H9 (cell line): ENCODE measurements around the gene ZDHHC3. TPM values are rescaled to one million over a fixed set of nuclear protein-coding genes. Genes with fewer than 3 reads are reported as not detected.

ENCODE experiments used
- DNase-seq: peaks from one replicate; pipeline ENCODE4 v3.0.0-alpha.2; 2017
- H2AFZ ChIP-seq: one replicate; pipeline ENCODE4 v1.6.1; 2013; ENCODE audit warnings: mild to moderate bottlenecking, low read length, control low read depth, moderate library complexity
- H2AK5ac ChIP-seq: 2 replicates; pipeline ENCODE4 v1.6.1; 2013; ENCODE audit warnings: low read length, control low read depth, mixed read lengths; ENCODE audit not compliant: insufficient read length
- H2BK120ac ChIP-seq: one replicate; pipeline ENCODE4 v1.6.1; 2013; ENCODE audit warnings: low read depth, mild to moderate bottlenecking, low read length, control low read depth, inconsistent platforms; ENCODE audit not compliant: poor library complexity, severe bottlenecking
- H2BK12ac ChIP-seq: 2 replicates; pipeline ENCODE4 v1.6.1; 2013; ENCODE audit warnings: low read length, control low read depth, mixed read lengths, low read depth; ENCODE audit not compliant: insufficient read length
- H2BK15ac ChIP-seq: 2 replicates; pipeline ENCODE4 v1.6.1; 2013; ENCODE audit warnings: low read depth, low read length, control low read depth
- H2BK20ac ChIP-seq: one replicate; pipeline ENCODE4 v1.6.1; 2013; ENCODE audit warnings: low read depth, mild to moderate bottlenecking, low read length, control low read depth, inconsistent platforms; ENCODE audit not compliant: poor library complexity, severe bottlenecking
- H2BK5ac ChIP-seq: 2 replicates; pipeline ENCODE4 v1.6.1; 2013; ENCODE audit warnings: low read length, control low read depth, mixed read lengths; ENCODE audit not compliant: insufficient read length
- H3K14ac ChIP-seq: 2 replicates; pipeline ENCODE4 v1.6.1; 2013; ENCODE audit warnings: low read length, control low read depth; ENCODE audit not compliant: insufficient read depth
- H3K18ac ChIP-seq: 2 replicates; pipeline ENCODE4 v1.6.1; 2013; ENCODE audit warnings: low read depth, mild to moderate bottlenecking, mixed read lengths, low read length, control low read depth; ENCODE audit not compliant: insufficient read length
- H3K23ac ChIP-seq: 2 replicates; pipeline ENCODE4 v1.6.1; 2013; ENCODE audit warnings: low read length, control low read depth, mixed read lengths, low read depth; ENCODE audit not compliant: insufficient read length
- H3K23me2 ChIP-seq: 2 replicates; pipeline ENCODE4 v1.6.1; 2013; ENCODE audit warnings: low read depth, mild to moderate bottlenecking, mixed read lengths, low read length, control low read depth; ENCODE audit not compliant: insufficient read length, poor library complexity, severe bottlenecking
- H3K27ac ChIP-seq: 2 replicates; pipeline ENCODE4 v1.5.1; 2013; ENCODE audit warnings: low read length, control low read depth, mixed read lengths, low read depth; ENCODE audit not compliant: insufficient read length
- H3K27me3 ChIP-seq: 2 replicates; pipeline ENCODE4 v1.6.1; 2013; ENCODE audit warnings: low read length, control low read depth, inconsistent platforms; ENCODE audit not compliant: insufficient read depth
- H3K4ac ChIP-seq: 2 replicates; pipeline ENCODE4 v1.6.1; 2013; ENCODE audit warnings: low read depth, mild to moderate bottlenecking, control low read depth, inconsistent platforms, low read length, moderate library complexity
- H3K4me1 ChIP-seq: 2 replicates; pipeline ENCODE4 v1.6.1; 2013; ENCODE audit warnings: low read length, control low read depth, inconsistent platforms; ENCODE audit not compliant: insufficient read depth
- H3K4me2 ChIP-seq: 2 replicates; pipeline ENCODE4 v1.6.1; 2013; ENCODE audit warnings: low read length, control low read depth, mixed read lengths; ENCODE audit not compliant: insufficient read length, insufficient read depth
- H3K56ac ChIP-seq: 2 replicates; pipeline ENCODE4 v1.6.1; 2013; ENCODE audit warnings: low read depth, mild to moderate bottlenecking, mixed read lengths, low read length, control low read depth; ENCODE audit not compliant: insufficient read length
- H3K79me1 ChIP-seq: 2 replicates; pipeline ENCODE4 v1.6.1; 2013; ENCODE audit warnings: low read depth, mild to moderate bottlenecking, moderate library complexity, low read length, control low read depth, inconsistent platforms; ENCODE audit not compliant: insufficient read depth, poor library complexity, severe bottlenecking
- H3K79me2 ChIP-seq: 2 replicates; pipeline ENCODE4 v1.6.1; 2013; ENCODE audit warnings: low read length, control low read depth, inconsistent platforms; ENCODE audit not compliant: insufficient read depth
- H3K9ac ChIP-seq: 2 replicates; pipeline ENCODE4 v1.6.1; 2013; ENCODE audit warnings: low read length, control low read depth, mixed read lengths; ENCODE audit not compliant: insufficient read length; ENCODE audit errors: extremely low read depth
- H3K9me3 ChIP-seq: one replicate; pipeline ENCODE4 v1.6.1; 2013; ENCODE audit warnings: low read depth, low read length, inconsistent platforms; ENCODE audit not compliant: control insufficient read depth
- H3T11ph ChIP-seq: one replicate; pipeline ENCODE4 v1.6.1; 2013; ENCODE audit warnings: mild to moderate bottlenecking, low read length, control low read depth, inconsistent platforms
- H4K20me1 ChIP-seq: one replicate; pipeline ENCODE4 v1.6.1; 2013; ENCODE audit not compliant: control insufficient read depth, insufficient read length, insufficient read depth
- H4K5ac ChIP-seq: 2 replicates; pipeline ENCODE4 v1.6.1; 2013; ENCODE audit warnings: low read depth, mild to moderate bottlenecking, mixed read lengths, low read length, control low read depth; ENCODE audit not compliant: insufficient read length
- H4K8ac ChIP-seq: replicated peaks from 2 replicates; pipeline ENCODE4 v1.6.1; 2013; ENCODE audit warnings: low read length, control low read depth, mixed read lengths, low read depth; ENCODE audit not compliant: insufficient read length
- H4K91ac ChIP-seq: 2 replicates; pipeline ENCODE4 v1.6.1; 2013; ENCODE audit warnings: low read depth, mild to moderate bottlenecking, moderate library complexity, mixed read lengths, low read length, control low read depth; ENCODE audit not compliant: insufficient read length
- H3K27ac Mint-ChIP-seq, 3 experiments: 2 replicates in 2 of 3; 3 replicates in 1 of 3; pipeline ENCODE4 v1.8.0; 2020 to 2021; ENCODE audit warnings: mixed read lengths in 3 of 3, mild to moderate bottlenecking in 1 of 3, moderate library complexity in 1 of 3
- H3K27me3 Mint-ChIP-seq: 2 replicates; pipeline ENCODE4 v1.8.0; 2021; ENCODE audit warnings: low read depth, mild to moderate bottlenecking, moderate library complexity, mixed read lengths
- H3K36me3 Mint-ChIP-seq, 3 experiments: 2 replicates in 2 of 3; 3 replicates in 1 of 3; pipeline ENCODE4 v1.8.0; 2020 to 2021; ENCODE audit warnings: low read depth in 3 of 3, mixed read lengths in 3 of 3; ENCODE audit not compliant: insufficient read depth in 1 of 3
- H3K4me1 Mint-ChIP-seq, 2 experiments: 2 replicates each; pipeline ENCODE4 v1.8.0; 2020; ENCODE audit warnings: mixed read lengths in 2 of 2
- H3K4me3 Mint-ChIP-seq, 2 experiments: 2 replicates in 1 of 2; 3 replicates in 1 of 2; pipeline ENCODE4 v1.8.0; 2020 to 2021; ENCODE audit warnings: mild to moderate bottlenecking in 2 of 2, mixed read lengths in 2 of 2, moderate library complexity in 1 of 2
- H3K9me3 Mint-ChIP-seq, 2 experiments: 2 replicates in 1 of 2; 3 replicates in 1 of 2; pipeline ENCODE4 v1.8.0; 2020; ENCODE audit warnings: mild to moderate bottlenecking in 2 of 2, mixed read lengths in 2 of 2, moderate library complexity in 1 of 2
- WGBS: extraction: QIAGEN DNeasy Blood & Tissue Kit; methylation state at CpG from one replicate; pipeline ENCODE4 v1.1.7; 2013; ENCODE audit warnings: missing lambda C conversion rate, low lambda C conversion rate, mixed read lengths; ENCODE audit not compliant: insufficient read length; ENCODE audit errors: extremely low coverage; 5-methylcytosine and 5-hydroxymethylcytosine counted together
- total RNA-seq: library from RNA; stranded (reverse); gene quantifications from 2 replicates; pipeline ENCODE4 v1.2.1, GENCODE V29; 2021
- TF ChIP-seq, protein P1 (sequence below): fragments of 200-600 bp; sonication (generic); conservative IDR thresholded peaks from 3 replicates; pipeline ENCODE4 v1.8.0; 2021; ENCODE audit warnings: antibody characterized with exemption, mild to moderate bottlenecking

Gene ZDHHC3
- total RNA-seq, 1 experiment from 2014 or later: 71.3 TPM

GRCh38 chr3:44918087-44918486 lies 57.9 kb downstream of the ZDHHC3 start:
- no peak for DNase-seq
- Mint-ChIP-seq H3K27me3 (no peaks in the 10 kb centered on the region), H3K4me1 (peaks cover 7 to 10% of the 10 kb centered on the region in 2 experiments), H3K9me3 (no peaks in the 10 kb centered on the region), H3K4me3 (no peak overlapping the region), H3K27ac (no peak overlapping the region), H3K36me3 (peaks cover 0 to 21% (median 2%) of the 10 kb centered on the region in 3 experiments; a peak in 3 of 7 replicates)
- WGBS: no CpG with 5 or more reads among the region's 12 CpGs
- H2BK12ac ChIP-seq: no peak overlapping the region
- H3K18ac ChIP-seq: no peak overlapping the region
- no peak overlapping the region for H4K8ac ChIP-seq
- no peaks in the 10 kb centered on the region for H4K20me1 ChIP-seq
- no peaks in the 10 kb centered on the region for H3K79me2 ChIP-seq
- H2BK120ac ChIP-seq: no peak overlapping the region
- no peak overlapping the region for H3K4me2 ChIP-seq
- H2AK5ac ChIP-seq: no peak overlapping the region
- H3K27ac ChIP-seq: no peak overlapping the region
- no peak overlapping the region for H4K91ac ChIP-seq
- H3K23me2 ChIP-seq: no peaks in the 10 kb centered on the region
- no peak overlapping the region for H3K4ac ChIP-seq
- no peak overlapping the region for H3K14ac ChIP-seq
- H3K9ac ChIP-seq: no peak overlapping the region
- H2BK5ac ChIP-seq: no peak overlapping the region
- no peak overlapping the region for H2AFZ ChIP-seq
- no peaks in the 10 kb centered on the region for H3K79me1 ChIP-seq
- no peak overlapping the region for H3T11ph ChIP-seq
- H2BK20ac ChIP-seq: no peak overlapping the region
- no peak overlapping the region for H3K23ac ChIP-seq
- no peaks in the 10 kb centered on the region for H3K4me1 ChIP-seq
- H4K5ac ChIP-seq: no peak overlapping the region
- no peak overlapping the region for H3K56ac ChIP-seq
- H2BK15ac ChIP-seq: no peak overlapping the region
- TF ChIP-seq, protein P1, sequence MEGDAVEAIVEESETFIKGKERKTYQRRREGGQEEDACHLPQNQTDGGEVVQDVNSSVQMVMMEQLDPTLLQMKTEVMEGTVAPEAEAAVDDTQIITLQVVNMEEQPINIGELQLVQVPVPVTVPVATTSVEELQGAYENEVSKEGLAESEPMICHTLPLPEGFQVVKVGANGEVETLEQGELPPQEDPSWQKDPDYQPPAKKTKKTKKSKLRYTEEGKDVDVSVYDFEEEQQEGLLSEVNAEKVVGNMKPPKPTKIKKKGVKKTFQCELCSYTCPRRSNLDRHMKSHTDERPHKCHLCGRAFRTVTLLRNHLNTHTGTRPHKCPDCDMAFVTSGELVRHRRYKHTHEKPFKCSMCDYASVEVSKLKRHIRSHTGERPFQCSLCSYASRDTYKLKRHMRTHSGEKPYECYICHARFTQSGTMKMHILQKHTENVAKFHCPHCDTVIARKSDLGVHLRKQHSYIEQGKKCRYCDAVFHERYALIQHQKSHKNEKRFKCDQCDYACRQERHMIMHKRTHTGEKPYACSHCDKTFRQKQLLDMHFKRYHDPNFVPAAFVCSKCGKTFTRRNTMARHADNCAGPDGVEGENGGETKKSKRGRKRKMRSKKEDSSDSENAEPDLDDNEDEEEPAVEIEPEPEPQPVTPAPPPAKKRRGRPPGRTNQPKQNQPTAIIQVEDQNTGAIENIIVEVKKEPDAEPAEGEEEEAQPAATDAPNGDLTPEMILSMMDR: no peak
- H3K27me3 ChIP-seq: no peaks in the 10 kb centered on the region
- no peaks in the 10 kb centered on the region for H3K9me3 ChIP-seq
